ENCODE measurements around the gene GNG7. TPM values are rescaled to one million over a fixed set of nuclear protein-coding genes. Genes with fewer than 3 reads are reported as not detected.

GNG7 gene
- total RNA-seq, 1 donor from 2014 or later: 5.5 TPM

- H3K27me3 ChIP-seq: no peaks in the 10 kb centered on the region
- DNase-seq: no peak
- no peak overlapping the region for H3K27ac ChIP-seq
- H3K4me1 ChIP-seq: peaks cover 14% of the 10 kb centered on the region
- H3K36me3 ChIP-seq: no peaks in the 10 kb centered on the region
- H3K4me3 ChIP-seq: no peak overlapping the region
- ATAC-seq: no peak
- H3K9me3 ChIP-seq: no peaks in the 10 kb centered on the region
- intact Hi-C loops (cut with DNase I): no loop called here
- no peak for TF ChIP-seq CTCF (IDR thresholded peaks at IDR 0.05)
These were observed 202.3 kb downstream of the GNG7 start for GRCh38 chr19:2500156-2500555.

GRCh38 chr19:2497186-2497585 lies 205.3 kb downstream of the GNG7 start:
- no peak for DNase-seq
- intact Hi-C loops (cut with DNase I): no loop called here
- H3K27ac ChIP-seq: no peak overlapping the region
- no peaks in the 10 kb centered on the region for H3K27me3 ChIP-seq
- ATAC-seq: no peak
- TF ChIP-seq CTCF (IDR thresholded peaks at IDR 0.05): no peak
- no peaks in the 10 kb centered on the region for H3K9me3 ChIP-seq
- H3K4me3 ChIP-seq: no peak overlapping the region
- H3K36me3 ChIP-seq: no peaks in the 10 kb centered on the region
- H3K4me1 ChIP-seq: peaks cover 21% of the 10 kb centered on the region

GRCh38 chr19:2495651-2496316 lies 206.7 kb downstream of the GNG7 start:
- Histone ChIP-seq H3K9me3 (no peaks in the 10 kb centered on the region), H3K27ac (peak overlapping the region; percentile 82), H3K27me3 (no peaks in the 10 kb centered on the region), H3K4me1 (peaks cover 32% of the 10 kb centered on the region), H3K4me3 (peak overlapping the region; percentile 63), H3K36me3 (no peaks in the 10 kb centered on the region)
- peak; percentile 0 for ATAC-seq
- intact Hi-C loops (cut with DNase I): no loop called here
- TF ChIP-seq CTCF (IDR thresholded peaks at IDR 0.05): no peak
- DNase-seq: no peak

- Histone ChIP-seq H3K4me1 (peaks cover 35% of the 10 kb centered on the region), H3K36me3 (no peaks in the 10 kb centered on the region)
These were observed 207.3 kb downstream of the GNG7 start for GRCh38 chr19:2495130-2495641.

GRCh38 chr19:2494447-2495129 lies 207.9 kb downstream of the GNG7 start:
- peaks cover 38% of the 10 kb centered on the region for H3K4me1 ChIP-seq
- ATAC-seq: peak; percentile 76
- H3K36me3 ChIP-seq: no peaks in the 10 kb centered on the region

More at GRCh38 chr19:2495130-2495641, 207.3 kb downstream of the GNG7 start:
- Histone ChIP-seq H3K27me3 (no peaks in the 10 kb centered on the region), H3K9me3 (no peaks in the 10 kb centered on the region), H3K27ac (peak overlapping the region; percentile 82), H3K4me3 (peak overlapping the region; percentile 63)
- peak; percentile 94 for DNase-seq
- no peak for TF ChIP-seq CTCF (IDR thresholded peaks at IDR 0.05)
- intact Hi-C loops (cut with DNase I): no loop called here
- ATAC-seq: peak; percentile 89

More at GRCh38 chr19:2494447-2495129, 207.9 kb downstream of the GNG7 start:
- peak; percentile 89 for DNase-seq
- Histone ChIP-seq H3K27me3 (no peaks in the 10 kb centered on the region), H3K27ac (peak overlapping the region; percentile 82), H3K9me3 (no peaks in the 10 kb centered on the region), H3K4me3 (peak overlapping the region; percentile 63)
- no peak for TF ChIP-seq CTCF (IDR thresholded peaks at IDR 0.05)
- intact Hi-C loops (cut with DNase I): no loop called here

All from upper lobe of right lung (tissue), 1 donor.